Fibroblast of lung (primary cell): Measurements from ENCODE around the gene KMT2A. TPM values are rescaled to one million over a fixed set of nuclear protein-coding genes. Genes with fewer than 3 reads are reported as not detected.

ENCODE experiments used
- DNase-seq, 2 donors: peaks; one replicate each; pipeline versions ENCODE4 v3.0.0 to v3.0.0-alpha.2; 2010; ENCODE audit warnings: low read depth in 2 of 2
- H2AFZ ChIP-seq: 2 replicates; pipeline ENCODE4 v1.5.1; 2012; ENCODE audit warnings: low read length, control low read depth, inconsistent platforms
- H3K27ac ChIP-seq: 2 replicates; pipeline ENCODE4 v1.5.1; 2011; ENCODE audit warnings: low read length, control low read depth; ENCODE audit not compliant: insufficient read depth
- H3K27me3 ChIP-seq: 2 replicates; pipeline ENCODE4 v1.5.1; 2011; ENCODE audit warnings: mild to moderate bottlenecking, low read length; ENCODE audit not compliant: control insufficient read depth, insufficient read depth
- H3K36me3 ChIP-seq: 2 replicates; pipeline ENCODE4 v1.5.1; 2011; ENCODE audit warnings: low read length; ENCODE audit not compliant: control insufficient read depth, insufficient read depth
- H3K4me1 ChIP-seq: 2 replicates; pipeline ENCODE4 v1.5.1; 2011; ENCODE audit warnings: low read length; ENCODE audit not compliant: control insufficient read depth, insufficient read depth; ENCODE audit errors: extremely low read depth
- H3K4me2 ChIP-seq: 2 replicates; pipeline ENCODE4 v1.5.1; 2011; ENCODE audit warnings: low read length, control low read depth; ENCODE audit not compliant: insufficient read depth; ENCODE audit errors: extremely low read depth
- H3K4me3 ChIP-seq, 4 experiments: fragments of 200-600 bp in 1 of 4; sonication (generic) in 1 of 4; replicated peaks in 1 of 4; 2 replicates each; pipeline ENCODE4 v1.5.1; 2011 to 2016; ENCODE audit warnings: low read length in 4 of 4, low read depth in 3 of 4, mild to moderate bottlenecking in 3 of 4, control low read depth in 2 of 4, inconsistent platforms in 1 of 4, mixed read lengths in 1 of 4; ENCODE audit not compliant: insufficient read depth in 1 of 4; ENCODE audit errors: control extremely low read depth in 1 of 4
- H3K79me2 ChIP-seq: 2 replicates; pipeline ENCODE4 v1.5.1; 2012; ENCODE audit warnings: mild to moderate bottlenecking, low read length, inconsistent platforms; ENCODE audit not compliant: control insufficient read depth, insufficient read depth
- H3K9ac ChIP-seq: 2 replicates; pipeline ENCODE4 v1.5.1; 2011; ENCODE audit warnings: mild to moderate bottlenecking, low read length, control low read depth; ENCODE audit not compliant: insufficient read depth
- H3K9me3 ChIP-seq: 2 replicates; pipeline ENCODE4 v1.5.1; 2012; ENCODE audit warnings: low read depth, low read length; ENCODE audit not compliant: control insufficient read depth, insufficient read depth
- H4K20me1 ChIP-seq: 2 replicates; pipeline ENCODE4 v1.5.1; 2011; ENCODE audit warnings: low read length; ENCODE audit not compliant: control insufficient read depth, insufficient read depth; ENCODE audit errors: extremely low read depth
- CTCF ChIP-seq, 2 donors: IDR thresholded peaks in 1 of 2; conservative IDR thresholded peaks in 1 of 2; 1 replicate in 1 of 2; 2 replicates in 1 of 2; pipeline ENCODE4 v1.5.1; 2011 to 2012; ENCODE audit warnings: low read length in 2 of 2, control low read depth in 1 of 2, inconsistent platforms in 1 of 2, low read depth in 1 of 2, mild to moderate bottlenecking in 1 of 2
- EZH2 ChIP-seq: IDR thresholded peaks from 2 replicates; pipeline ENCODE4 v1.5.1; 2012; ENCODE audit warnings: low read length, control low read depth, mild to moderate bottlenecking; ENCODE audit errors: missing control alignments
- polyA plus RNA-seq, 2 donors: library from polyadenylated mRNA; depleted of rRNA in 1 of 2; stranded (reverse) in 1 of 2; unstranded in 1 of 2; fragments of >200 nt; gene quantifications; 2 replicates each; pipeline ENCODE4 v1.2.1, GENCODE V29; 2011 to 2012; ENCODE audit warnings: missing spikeins in 1 of 2
- total RNA-seq: library from RNA; depleted of rRNA; stranded (reverse); fragments of >200 nt; gene quantifications from 2 replicates; pipeline ENCODE4 v1.2.1, GENCODE V29; 2014

Gene KMT2A
- total and polyA plus RNA-seq, 2 donors (not counting 1 experiment from before 2014, with no cell fraction given): 17.1 to 33.4 TPM

DNA sequence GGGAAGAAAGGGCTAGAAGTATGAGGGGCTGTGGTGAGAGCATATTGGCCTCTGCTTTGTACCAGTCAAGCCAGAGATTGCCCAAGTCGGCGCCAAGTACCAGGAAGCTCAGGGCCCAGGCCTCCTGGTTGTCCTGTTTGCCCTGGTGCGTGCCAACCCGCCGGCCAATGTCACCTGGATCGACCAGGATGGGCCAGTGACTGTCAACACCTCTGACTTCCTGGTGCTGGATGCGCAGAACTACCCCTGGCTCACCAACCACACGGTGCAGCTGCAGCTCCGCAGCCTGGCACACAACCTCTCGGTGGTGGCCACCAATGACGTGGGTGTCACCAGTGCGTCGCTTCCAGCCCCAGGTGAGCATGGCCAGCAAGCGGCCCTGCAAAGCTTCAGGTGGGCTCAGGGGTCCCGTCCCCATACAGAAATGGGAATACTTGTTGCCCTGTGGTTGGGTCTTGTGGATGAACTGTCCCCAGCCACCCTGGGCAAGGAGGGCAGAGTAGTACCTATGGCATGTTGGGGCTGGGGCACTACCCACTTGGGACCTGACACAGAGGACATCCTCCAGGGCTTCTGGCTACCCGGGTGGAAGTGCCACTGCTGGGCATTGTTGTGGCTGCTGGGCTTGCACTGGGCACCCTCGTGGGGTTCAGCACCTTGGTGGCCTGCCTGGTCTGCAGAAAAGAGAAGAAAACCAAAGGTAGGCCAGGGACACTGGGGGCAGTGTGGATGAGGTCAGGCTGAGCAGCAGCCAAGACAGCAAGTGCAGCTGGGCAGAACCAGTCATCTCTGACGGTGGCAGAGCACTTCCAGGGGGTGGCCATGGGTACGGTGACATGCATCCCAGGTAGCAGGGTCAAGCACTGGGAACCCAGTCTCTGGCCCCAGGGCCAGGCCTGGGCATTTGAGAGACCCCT lies 96.8 kb downstream of the KMT2A start:
- Histone ChIP-seq H3K27ac (no peak overlapping the region), H3K79me2 (no peaks in the 10 kb centered on the region), H3K27me3 (no peaks in the 10 kb centered on the region), H3K36me3 (no peaks in the 10 kb centered on the region), H4K20me1 (no peaks in the 10 kb centered on the region), H3K4me3 (no peak overlapping the region), H3K4me1 (peaks cover 3% of the 10 kb centered on the region), H3K4me2 (no peak overlapping the region), H2AFZ (no peak overlapping the region), H3K9me3 (no peaks in the 10 kb centered on the region), H3K9ac (no peak overlapping the region)
- TF ChIP-seq EZH2 (no peak), CTCF (conservative IDR thresholded peaks at IDR 0.05 in 1 of 2, IDR thresholded peaks at IDR 0.05 in 1 of 2; ENCODE audit: low read depth in 1 of 2, low read length in 2 of 2) (no peak)
- DNase-seq: no peak

GRCh38 chr11:118533769-118534729 lies 97.8 kb downstream of the KMT2A start:
- no peak overlapping the region for H2AFZ ChIP-seq
- H3K4me3 ChIP-seq: no peak overlapping the region
- peaks cover 3% of the 10 kb centered on the region for H3K4me1 ChIP-seq
- H4K20me1 ChIP-seq: no peaks in the 10 kb centered on the region
- TF ChIP-seq CTCF (conservative IDR thresholded peaks at IDR 0.05 in 1 of 2, IDR thresholded peaks at IDR 0.05 in 1 of 2; ENCODE audit: low read depth in 1 of 2, low read length in 2 of 2) (no peak), EZH2 (no peak)
- no peak overlapping the region for H3K27ac ChIP-seq
- no peaks in the 10 kb centered on the region for H3K9me3 ChIP-seq
- no peaks in the 10 kb centered on the region for H3K79me2 ChIP-seq
- no peak overlapping the region for H3K4me2 ChIP-seq
- H3K27me3 ChIP-seq: no peaks in the 10 kb centered on the region
- H3K36me3 ChIP-seq: no peaks in the 10 kb centered on the region
- H3K9ac ChIP-seq: no peak overlapping the region
- DNase-seq: no peak

DNA sequence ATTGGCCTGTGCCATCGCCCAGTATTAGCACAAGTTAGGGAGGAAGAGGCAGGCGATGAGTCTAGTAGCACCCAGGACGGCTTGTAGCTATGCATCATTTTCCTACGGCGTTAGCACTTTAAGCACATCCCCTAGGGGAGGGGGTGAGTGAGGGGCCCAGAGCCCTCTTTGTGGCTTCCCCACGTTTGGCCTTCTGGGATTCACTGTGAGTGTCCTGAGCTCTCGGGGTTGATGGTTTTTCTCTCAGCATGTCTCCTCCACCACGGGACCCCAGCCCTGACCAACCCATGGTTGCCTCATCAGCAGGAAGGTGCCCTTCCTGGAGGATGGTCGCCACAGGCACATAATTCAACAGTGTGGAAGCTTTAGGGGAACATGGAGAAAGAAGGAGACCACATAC lies 99.0 kb downstream of the KMT2A start:
- H3K4me3 ChIP-seq: no peak overlapping the region

More for the DNA sequence above, 99.0 kb downstream of the KMT2A start:
- no peak overlapping the region for H3K9ac ChIP-seq
- H3K36me3 ChIP-seq: no peaks in the 10 kb centered on the region
- H3K79me2 ChIP-seq: no peaks in the 10 kb centered on the region
- TF ChIP-seq EZH2 (no peak), CTCF (conservative IDR thresholded peaks at IDR 0.05 in 1 of 2, IDR thresholded peaks at IDR 0.05 in 1 of 2; ENCODE audit: low read depth in 1 of 2, low read length in 2 of 2) (no peak)
- H3K4me2 ChIP-seq: no peak overlapping the region
- no peaks in the 10 kb centered on the region for H3K27me3 ChIP-seq
- no peak overlapping the region for H3K27ac ChIP-seq
- no peak for DNase-seq
- no peak overlapping the region for H2AFZ ChIP-seq
- H4K20me1 ChIP-seq: no peaks in the 10 kb centered on the region
- no peaks in the 10 kb centered on the region for H3K9me3 ChIP-seq
- H3K4me1 ChIP-seq: peaks cover 1% of the 10 kb centered on the region
